GM21786 (cell line): Measurements from ENCODE around the gene CEACAM6.
"Not testable (repeated sequence)": the region's sequence is repeated elsewhere in the genome, so short reads cannot be mapped to it uniquely, and the experiment has no call there.

Source experiments
- ATAC-seq: cut with Tn5 transposase; IDR thresholded peaks from one replicate; pipeline ENCODE4 v1.9.1; 2021; ENCODE audit not compliant: unreplicated experiment

CEACAM6 gene

GRCh38 chr19:41746593-41747227, 8.6 kb upstream of the CEACAM6 start:
- no peak for ATAC-seq

- ATAC-seq, result no peak
Measured at GRCh38 chr19:41748012-41748411, 7.3 kb upstream of the CEACAM6 start.

GRCh38 chr19:41750248-41751134, 4.8 kb upstream of the CEACAM6 start:
- not testable (repeated sequence) for ATAC-seq

DNA sequence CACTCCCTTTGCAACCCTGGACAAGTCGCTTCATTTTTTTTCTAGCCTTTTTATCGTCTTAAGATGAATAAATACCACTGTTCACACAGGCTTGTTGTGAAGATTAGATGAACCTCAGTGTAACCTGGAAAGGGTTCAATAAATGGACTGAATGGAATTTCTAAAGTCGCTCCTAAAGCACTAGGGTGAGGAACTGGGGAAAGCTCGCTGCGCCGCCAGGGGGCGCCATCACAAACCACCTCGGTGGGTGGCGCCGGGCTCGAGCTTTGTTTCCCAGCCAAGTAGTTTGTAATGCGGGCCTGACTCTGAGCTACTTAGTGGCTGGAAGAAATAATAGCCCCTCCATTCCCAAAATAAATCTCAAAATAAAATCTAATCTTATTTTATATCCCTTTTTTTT, 2.2 kb upstream of the CEACAM6 start:
- ATAC-seq, result no peak

- ATAC-seq, result no peak
Measured at GRCh38 chr19:41753936-41754529, 1.3 kb upstream of the CEACAM6 start.

- no peak for ATAC-seq
Measured at GRCh38 chr19:41758846-41759245, 3.5 kb downstream of the CEACAM6 start.

- ATAC-seq, result no peak
Measured at GRCh38 chr19:41767115-41767514, 11.8 kb downstream of the CEACAM6 start.

DNA sequence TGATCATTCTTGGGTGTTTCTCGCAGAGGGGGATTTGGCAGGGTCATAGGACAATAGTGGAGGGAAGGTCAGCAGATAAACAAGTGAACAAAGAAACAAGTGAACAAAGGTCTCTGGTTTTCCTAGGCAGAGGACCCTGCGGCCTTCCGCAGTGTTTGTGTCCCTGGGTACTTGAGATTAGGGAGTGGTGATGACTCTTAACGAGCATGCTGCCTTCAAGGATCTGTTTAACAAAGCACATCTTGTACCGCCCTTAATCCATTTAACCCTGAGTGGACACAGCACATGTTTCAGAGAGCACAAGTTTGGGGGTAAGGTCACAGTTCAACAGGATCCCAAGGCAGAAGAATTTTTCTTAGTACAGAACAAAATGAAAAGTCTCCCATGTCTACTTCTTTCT, 12.8 kb downstream of the CEACAM6 start:
- not testable (repeated sequence) for ATAC-seq

- no peak for ATAC-seq
Measured at GRCh38 chr19:41769608-41770007, 14.3 kb downstream of the CEACAM6 start.

GRCh38 chr19:41771410-41771809, 16.1 kb downstream of the CEACAM6 start:
- no peak for ATAC-seq

GRCh38 chr19:41774515-41774980, 19.2 kb downstream of the CEACAM6 start:
- no peak for ATAC-seq

DNA sequence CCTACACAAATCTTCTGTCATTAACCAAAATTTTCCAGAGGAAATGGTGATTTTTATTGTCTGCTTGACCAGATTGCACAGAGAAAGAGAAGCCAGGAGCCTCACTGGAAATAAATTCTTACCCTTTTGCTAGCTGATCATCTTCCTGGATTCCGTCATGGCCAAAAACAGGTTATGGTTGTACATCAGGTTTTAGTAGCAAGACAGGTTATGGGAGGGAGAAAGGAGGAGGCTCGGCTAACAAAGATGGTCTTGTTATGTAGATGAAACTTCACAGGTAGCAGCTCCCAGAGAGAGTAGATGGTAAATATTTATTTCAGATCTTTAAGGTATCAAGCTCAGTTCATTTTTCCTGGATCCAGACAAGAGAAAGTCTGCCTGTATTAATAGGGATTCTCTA, 21.4 kb downstream of the CEACAM6 start:
- no peak for ATAC-seq

DNA sequence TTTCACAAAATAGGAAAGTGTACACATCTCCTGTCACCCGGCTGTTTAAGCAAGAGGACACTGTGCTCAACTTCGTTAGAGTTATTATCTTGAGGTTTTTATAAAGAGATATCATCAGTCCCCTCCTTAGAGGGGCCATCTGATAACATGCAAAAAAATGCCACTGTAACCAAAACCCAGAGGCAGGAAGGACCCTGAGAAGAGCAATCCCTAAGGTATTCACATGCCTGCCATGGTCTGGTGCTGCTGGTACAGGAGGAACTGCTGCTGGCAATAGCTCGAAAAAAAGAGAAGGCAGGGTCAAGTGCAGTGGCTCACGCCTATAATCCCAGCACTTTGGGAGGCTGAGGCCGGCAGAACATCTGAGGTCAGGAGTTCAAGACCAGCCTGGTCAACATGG, 28.3 kb downstream of the CEACAM6 start:
- ATAC-seq, result no peak

GRCh38 chr19:41784312-41784711, 29.0 kb downstream of the CEACAM6 start:
- ATAC-seq, result no peak

- no peak for ATAC-seq
Measured at GRCh38 chr19:41784743-41785142, 29.4 kb downstream of the CEACAM6 start.

GRCh38 chr19:41785653-41786052, 30.3 kb downstream of the CEACAM6 start:
- no peak for ATAC-seq

GRCh38 chr19:41787055-41787454, 31.7 kb downstream of the CEACAM6 start:
- ATAC-seq, result no peak

GRCh38 chr19:41788518-41788917, 33.2 kb downstream of the CEACAM6 start:
- ATAC-seq, result not testable (repeated sequence)

DNA sequence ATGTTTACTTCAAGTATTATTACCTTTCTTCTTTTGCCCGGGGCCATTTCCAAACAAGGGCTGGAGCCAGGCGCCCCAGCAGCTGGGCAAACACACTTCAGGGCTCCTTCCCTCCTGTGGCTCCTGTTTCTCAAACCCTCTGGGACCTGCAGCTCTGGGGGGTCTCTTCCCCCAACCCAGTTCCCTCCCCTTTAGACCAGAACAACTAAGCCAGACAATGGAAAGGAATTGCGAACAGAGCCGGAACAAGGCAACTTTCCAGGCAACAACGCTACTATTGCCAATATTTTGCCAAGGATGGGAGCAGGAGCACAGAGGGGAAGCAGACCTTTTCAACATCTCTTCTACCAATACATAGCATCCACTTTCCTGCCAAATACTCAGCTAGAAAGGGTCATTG, 33.7 kb downstream of the CEACAM6 start:
- not testable (repeated sequence) for ATAC-seq

DNA sequence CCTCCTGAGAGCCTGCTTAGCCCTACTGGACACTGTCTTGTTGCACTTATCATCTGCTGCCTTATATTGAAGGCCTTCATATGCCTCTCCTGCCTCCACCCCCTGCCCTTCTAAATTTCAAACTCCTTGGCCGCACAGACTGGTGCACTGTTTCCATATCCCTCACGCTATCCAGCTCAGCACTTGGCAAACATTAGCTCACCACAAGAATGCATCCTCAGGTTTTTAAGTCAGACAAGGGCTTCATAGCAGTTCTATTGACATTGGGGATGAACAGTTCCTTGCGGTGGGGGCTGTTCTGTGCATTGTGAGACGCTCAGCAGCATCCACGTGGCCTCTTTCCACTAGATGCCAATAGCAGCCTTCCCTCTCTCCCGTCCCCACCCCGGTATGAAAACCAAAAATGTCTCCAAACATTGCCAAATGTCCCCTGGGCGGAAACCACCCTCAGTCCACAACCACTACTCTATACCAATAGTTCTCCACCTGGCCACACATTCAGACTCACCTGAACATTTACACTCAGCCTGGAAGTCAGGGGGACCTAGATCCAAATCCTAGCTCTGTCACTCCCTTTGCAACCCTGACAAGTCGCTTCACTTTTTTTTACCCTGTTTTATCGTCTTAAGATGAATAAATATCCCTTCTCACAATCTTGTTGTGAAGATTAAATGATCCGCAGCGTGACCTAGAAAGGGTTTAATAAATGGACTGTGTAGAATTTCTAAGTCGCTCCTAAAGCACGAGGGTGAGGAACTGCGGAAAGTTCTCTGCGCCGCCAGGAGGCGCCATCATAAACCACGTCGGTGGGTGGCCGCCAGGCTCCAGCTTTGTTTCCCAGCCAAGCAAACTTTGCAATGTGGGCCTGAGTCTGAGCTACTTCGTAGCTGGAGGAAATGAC, 37.4 kb downstream of the CEACAM6 start:
- no peak for ATAC-seq

- ATAC-seq, result no peak
Measured at GRCh38 chr19:41793414-41793727, 38.0 kb downstream of the CEACAM6 start.
